ENCODE data around the gene RPRD2. TPM values are rescaled to one million over a fixed set of nuclear protein-coding genes. Genes with fewer than 3 reads are reported as not detected.

Gene RPRD2
- total RNA-seq, 1 experiment from 2014 or later, result 12.5 TPM

- no peak for ATAC-seq
- Histone ChIP-seq H3K9me2 (replicated peaks; ENCODE audit: low read length) (no peaks in the 10 kb centered on the region), H3K9me3 (ENCODE audit: low read length) (no peaks in the 10 kb centered on the region), H3K4me3 (ENCODE audit: low read length) (no peak overlapping the region), H3K27me3 (ENCODE audit: low read length) (no peaks in the 10 kb centered on the region), H2AFZ (ENCODE audit: low read length) (no peak overlapping the region), H3K79me2 (ENCODE audit: low read length) (no peaks in the 10 kb centered on the region), H3K4me2 (ENCODE audit: low read length) (no peak overlapping the region), H3K9ac (ENCODE audit: low read length) (no peak overlapping the region), H3K4me1 (ENCODE audit: insufficient read depth, low read length) (peaks cover 20% of the 10 kb centered on the region), H3F3A (ENCODE audit: low read length, unreplicated experiment) (no peaks in the 10 kb centered on the region), H3K27ac (ENCODE audit: low read length) (no peak overlapping the region), H3K36me3 (ENCODE audit: low read depth, low read length) (no peaks in the 10 kb centered on the region), H4K20me1 (ENCODE audit: low read length) (no peaks in the 10 kb centered on the region)
- intact Hi-C loops (cut with micrococcal nuclease), result no loop called here
- BruUV-seq (replicated peaks), result no TSS peak
- ChIA-PET CTCF (no interaction called here), POLR2A (ENCODE audit: unreplicated experiment) (no interaction called here)
- TF ChIP-seq CTCF (conservative IDR thresholded peaks at IDR 0.05; ENCODE audit: low read depth, low read length) (no peak), EZH2 (IDR thresholded peaks at IDR 0.05; ENCODE audit: low read length, unreplicated experiment) (no peak), EZH2phosphoT487 (IDR thresholded peaks at IDR 0.05; ENCODE audit: borderline replicate concordance, low read length) (no peak)
- no peak for DNase-seq
Measured at GRCh38 chr1:150511985-150512660, 148.2 kb downstream of the RPRD2 start.

GRCh38 chr1:150512846-150513245 is 148.9 kb downstream of the RPRD2 start:
- Histone ChIP-seq H3K9ac (ENCODE audit: low read length) (no peak overlapping the region), H3K4me3 (ENCODE audit: low read length) (no peak overlapping the region), H3K79me2 (ENCODE audit: low read length) (no peaks in the 10 kb centered on the region), H3K4me1 (ENCODE audit: insufficient read depth, low read length) (peaks cover 16% of the 10 kb centered on the region), H3K27me3 (ENCODE audit: low read length) (no peaks in the 10 kb centered on the region), H3K4me2 (ENCODE audit: low read length) (no peak overlapping the region), H3F3A (ENCODE audit: low read length, unreplicated experiment) (no peaks in the 10 kb centered on the region), H3K36me3 (ENCODE audit: low read depth, low read length) (no peaks in the 10 kb centered on the region), H3K9me2 (replicated peaks; ENCODE audit: low read length) (no peaks in the 10 kb centered on the region), H4K20me1 (ENCODE audit: low read length) (no peaks in the 10 kb centered on the region), H2AFZ (ENCODE audit: low read length) (no peak overlapping the region), H3K27ac (ENCODE audit: low read length) (no peak overlapping the region), H3K9me3 (ENCODE audit: low read length) (no peaks in the 10 kb centered on the region)
- TF ChIP-seq EZH2phosphoT487 (IDR thresholded peaks at IDR 0.05; ENCODE audit: borderline replicate concordance, low read length) (no peak), CTCF (conservative IDR thresholded peaks at IDR 0.05; ENCODE audit: low read depth, low read length) (no peak), EZH2 (IDR thresholded peaks at IDR 0.05; ENCODE audit: low read length, unreplicated experiment) (no peak)
- ATAC-seq, result no peak
- ChIA-PET CTCF (interaction anchor here (1.3 kb wide), 1 partner anchor 19 kb away, joined by 4 read pairs; no protein-coding TSS in a partner anchor), POLR2A (ENCODE audit: unreplicated experiment) (no interaction called here)
- intact Hi-C loops (cut with micrococcal nuclease), result no loop called here
- no peak for DNase-seq
- no TSS peak for BruUV-seq (replicated peaks)

GRCh38 chr1:150513351-150513791 is 149.4 kb downstream of the RPRD2 start:
- Histone ChIP-seq H3F3A (ENCODE audit: low read length, unreplicated experiment) (no peaks in the 10 kb centered on the region), H3K27me3 (ENCODE audit: low read length) (no peaks in the 10 kb centered on the region), H3K9ac (ENCODE audit: low read length) (no peak overlapping the region), H3K36me3 (ENCODE audit: low read depth, low read length) (no peaks in the 10 kb centered on the region), H3K4me2 (ENCODE audit: low read length) (no peak overlapping the region), H3K9me3 (ENCODE audit: low read length) (no peaks in the 10 kb centered on the region), H4K20me1 (ENCODE audit: low read length) (no peaks in the 10 kb centered on the region), H3K27ac (ENCODE audit: low read length) (no peak overlapping the region), H3K4me1 (ENCODE audit: insufficient read depth, low read length) (peaks cover 11% of the 10 kb centered on the region), H2AFZ (ENCODE audit: low read length) (no peak overlapping the region), H3K4me3 (ENCODE audit: low read length) (no peak overlapping the region), H3K9me2 (replicated peaks; ENCODE audit: low read length) (no peaks in the 10 kb centered on the region), H3K79me2 (ENCODE audit: low read length) (no peaks in the 10 kb centered on the region)
- no TSS peak for BruUV-seq (replicated peaks)
- POLR2A ChIA-PET (ENCODE audit: unreplicated experiment), result no interaction called here
- no peak for ATAC-seq
- CTCF ChIA-PET, result interaction anchor here (1.3 kb wide), 1 partner anchor 19 kb away, joined by 4 read pairs; no protein-coding TSS in a partner anchor
- TF ChIP-seq EZH2 (IDR thresholded peaks at IDR 0.05; ENCODE audit: low read length, unreplicated experiment), result no peak
- TF ChIP-seq CTCF (conservative IDR thresholded peaks at IDR 0.05; ENCODE audit: low read depth, low read length), result no peak
- TF ChIP-seq EZH2phosphoT487 (IDR thresholded peaks at IDR 0.05; ENCODE audit: borderline replicate concordance, low read length), result no peak
- no peak for DNase-seq
- intact Hi-C loops (cut with micrococcal nuclease), result no loop called here
